GM19328 (cell line): ENCODE data around the gene DTNA.

Experiments used
- ATAC-seq: cut with Tn5 transposase; IDR thresholded peaks from one replicate; pipeline ENCODE4 v1.9.1; 2021; ENCODE audit warnings: mild to moderate bottlenecking, moderate library complexity; ENCODE audit not compliant: unreplicated experiment

The DTNA gene

DNA sequence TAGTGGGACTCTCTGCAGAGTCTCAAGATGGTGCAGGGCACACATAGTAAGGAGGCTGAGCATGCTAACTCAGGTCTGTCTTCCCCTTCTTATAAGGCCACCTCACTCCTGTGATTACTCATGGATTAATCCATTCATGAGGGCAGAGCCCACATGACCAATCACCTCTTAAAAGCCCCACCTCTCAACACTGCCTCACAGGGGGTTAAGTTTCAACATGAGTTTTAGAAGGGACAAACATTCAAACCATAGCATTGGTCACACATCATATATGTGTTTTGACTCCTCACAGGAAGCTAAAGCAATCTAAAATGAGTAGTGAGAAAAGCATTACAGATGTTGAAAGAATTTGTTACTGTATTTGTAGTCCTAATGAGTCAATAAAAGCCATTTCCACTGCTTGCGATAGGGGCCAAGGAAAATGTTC is 57.5 kb downstream of the DTNA start:
- ATAC-seq = no peak

DNA sequence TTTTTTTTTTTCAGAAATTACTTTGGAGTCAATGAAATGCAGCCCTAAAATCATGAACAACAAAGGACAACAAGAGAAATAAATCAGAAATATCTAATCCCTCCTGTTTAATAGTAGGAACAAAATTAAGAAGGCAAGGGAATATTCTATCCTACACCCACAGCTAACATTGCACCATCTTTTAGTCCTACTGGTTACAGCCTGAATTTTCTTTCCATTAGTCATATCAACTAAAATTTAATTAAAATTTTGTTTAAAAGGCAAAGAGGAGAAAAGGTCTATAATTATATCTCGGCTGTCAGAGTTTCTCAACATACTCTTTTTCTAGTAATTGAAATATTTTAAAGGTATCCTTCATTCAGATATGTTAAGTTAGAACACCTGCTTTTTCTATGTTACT is 61.9 kb downstream of the DTNA start:
- ATAC-seq = no peak

- ATAC-seq = no peak
Observed at GRCh38 chr18:34772887-34773286, 62.8 kb downstream of the DTNA start.

DNA sequence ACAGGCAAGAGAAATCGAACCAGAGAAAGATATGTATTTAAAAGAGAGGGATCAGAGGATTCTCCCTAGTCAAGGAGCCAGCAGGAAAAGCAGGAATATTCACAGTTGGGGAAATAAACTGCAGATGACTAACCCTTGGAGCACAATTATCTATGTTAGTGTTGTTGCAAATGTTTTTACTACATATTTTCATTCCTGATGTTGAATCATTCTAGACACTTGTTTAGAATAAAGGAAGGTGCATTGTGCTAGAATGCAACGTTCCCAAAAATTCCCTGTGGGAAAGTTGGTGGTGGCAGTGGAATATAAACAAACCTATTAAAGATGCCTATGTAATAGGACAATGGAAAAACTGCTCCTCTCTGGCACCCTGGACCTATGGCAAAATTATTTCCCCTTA is 63.3 kb downstream of the DTNA start:
- no peak for ATAC-seq

DNA sequence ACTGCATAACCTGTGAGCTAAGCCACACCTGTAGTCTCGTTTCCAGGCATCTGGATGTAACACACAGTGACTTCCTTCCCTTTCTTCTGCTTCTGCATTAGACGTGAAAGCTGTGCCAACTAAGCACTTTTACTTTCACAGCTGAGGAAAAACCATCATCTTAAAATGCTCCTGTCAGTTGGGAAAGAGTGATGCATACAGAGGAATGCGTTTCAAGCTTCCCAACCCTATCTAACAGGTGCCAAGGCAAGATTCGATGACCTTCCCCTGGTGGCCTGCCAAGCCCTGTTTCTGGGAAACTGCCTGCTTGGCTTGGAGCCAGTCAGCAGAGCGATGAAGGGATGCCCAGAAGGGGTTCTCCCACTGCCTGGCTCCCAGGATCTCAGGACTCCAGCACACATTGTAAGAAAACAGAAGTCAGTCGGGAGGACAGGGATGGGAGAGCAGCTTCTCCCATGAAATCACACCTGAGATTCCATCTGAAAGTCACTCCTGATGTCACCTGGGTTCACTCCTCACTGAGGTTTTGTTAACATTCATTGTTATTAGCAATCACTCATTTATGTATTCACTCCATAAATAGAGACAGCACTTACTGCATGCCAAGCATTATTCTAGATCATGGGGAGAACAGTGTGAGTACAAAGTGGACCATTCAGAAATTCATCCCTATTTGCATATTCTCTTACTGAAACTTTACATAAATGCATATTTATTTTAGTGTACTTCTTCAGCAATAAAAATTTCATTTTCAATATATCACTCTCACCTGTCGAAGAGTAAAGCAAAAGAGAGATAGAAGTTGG is 64.1 kb downstream of the DTNA start:
- ATAC-seq = no peak

GRCh38 chr18:34775461-34775860 is 65.4 kb downstream of the DTNA start:
- ATAC-seq = no peak

- ATAC-seq = no peak
Observed at GRCh38 chr18:34779112-34779511, 69.0 kb downstream of the DTNA start.

GRCh38 chr18:34780856-34781255 is 70.8 kb downstream of the DTNA start:
- ATAC-seq = no peak

- ATAC-seq = no peak
Observed at GRCh38 chr18:34783501-34783900, 73.4 kb downstream of the DTNA start.

DNA sequence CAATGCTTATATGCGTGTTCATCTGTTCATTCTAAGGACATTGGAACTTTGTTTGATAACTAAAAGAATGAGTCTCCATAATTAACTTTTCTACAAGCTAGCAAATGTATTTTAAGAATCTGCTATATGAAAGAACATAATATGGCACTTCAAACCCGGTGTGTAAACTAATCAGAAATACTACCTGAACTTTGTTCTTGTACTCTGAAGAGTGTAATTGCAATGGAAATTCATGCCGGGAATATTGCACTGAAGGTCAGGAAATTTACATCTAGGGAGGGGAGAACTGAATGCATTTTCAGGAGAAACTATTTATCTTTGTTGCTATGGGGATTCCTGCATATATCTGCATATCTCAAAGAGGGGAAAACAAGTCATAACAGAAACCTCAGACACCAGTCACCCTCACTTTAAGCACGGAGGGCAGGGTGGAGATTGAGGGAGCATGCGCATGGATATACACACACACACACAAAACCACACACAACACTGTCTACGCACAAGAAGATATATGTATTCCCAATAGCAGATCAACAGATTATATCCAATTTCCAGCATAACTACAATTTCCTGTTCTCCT is 76.2 kb downstream of the DTNA start:
- no peak for ATAC-seq

DNA sequence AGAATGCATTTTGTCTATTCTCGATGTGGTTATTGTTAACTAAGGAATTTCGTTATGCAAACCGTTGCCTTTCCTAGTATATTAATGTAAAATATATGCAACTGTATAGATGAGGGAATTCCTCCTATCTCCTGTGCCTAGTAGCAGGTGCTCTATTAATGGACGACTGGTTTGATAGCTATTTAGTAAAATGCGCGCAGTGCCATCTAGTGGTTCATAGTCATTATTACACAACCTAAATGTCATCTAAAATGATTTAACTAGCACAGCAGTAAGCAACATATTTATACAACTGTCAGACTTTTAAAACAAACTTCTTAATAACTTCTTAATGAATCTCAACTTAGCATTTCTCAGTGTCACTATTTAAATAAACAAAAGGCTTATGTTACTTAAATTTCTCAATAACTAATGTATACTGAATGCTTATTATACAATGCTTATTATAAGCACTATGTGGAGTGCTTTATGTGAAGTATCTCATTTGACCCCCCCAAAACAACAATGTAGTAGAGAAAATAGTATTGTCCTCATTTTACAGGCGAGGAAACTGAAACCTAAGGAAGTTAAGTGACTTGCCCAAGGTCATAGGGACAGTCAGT is 77.9 kb downstream of the DTNA start:
- peak; percentile 68 for ATAC-seq

GRCh38 chr18:34789768-34790344 is 79.8 kb downstream of the DTNA start:
- ATAC-seq = no peak

GRCh38 chr18:34794348-34794747 is 84.2 kb downstream of the DTNA start:
- ATAC-seq = no peak

GRCh38 chr18:34795070-34795732 is 85.1 kb downstream of the DTNA start:
- no peak for ATAC-seq

- ATAC-seq = no peak
Observed at GRCh38 chr18:34796035-34796657, 86.0 kb downstream of the DTNA start.

- ATAC-seq = no peak
Observed at GRCh38 chr18:34799291-34799690, 89.2 kb downstream of the DTNA start.

GRCh38 chr18:34800381-34800780 is 90.3 kb downstream of the DTNA start:
- ATAC-seq = no peak

DNA sequence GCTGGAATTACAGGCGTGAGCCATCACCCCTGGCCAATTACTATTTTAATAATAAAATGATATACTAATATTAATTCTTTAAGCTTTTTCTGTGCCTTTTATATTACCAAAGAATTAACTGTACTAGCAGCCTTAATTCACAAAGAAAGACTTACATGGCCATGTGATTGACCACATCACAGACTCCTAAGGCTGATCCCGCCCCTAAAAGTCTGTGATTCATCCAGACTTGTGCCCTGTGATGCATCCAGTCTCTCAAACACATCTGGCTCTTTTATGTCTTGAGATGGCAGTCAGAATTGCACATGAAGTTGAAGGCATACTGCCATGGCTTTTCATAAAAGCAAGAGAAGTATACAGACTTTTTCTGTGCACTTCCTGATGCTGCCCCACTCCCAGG is 91.7 kb downstream of the DTNA start:
- no peak for ATAC-seq

DNA sequence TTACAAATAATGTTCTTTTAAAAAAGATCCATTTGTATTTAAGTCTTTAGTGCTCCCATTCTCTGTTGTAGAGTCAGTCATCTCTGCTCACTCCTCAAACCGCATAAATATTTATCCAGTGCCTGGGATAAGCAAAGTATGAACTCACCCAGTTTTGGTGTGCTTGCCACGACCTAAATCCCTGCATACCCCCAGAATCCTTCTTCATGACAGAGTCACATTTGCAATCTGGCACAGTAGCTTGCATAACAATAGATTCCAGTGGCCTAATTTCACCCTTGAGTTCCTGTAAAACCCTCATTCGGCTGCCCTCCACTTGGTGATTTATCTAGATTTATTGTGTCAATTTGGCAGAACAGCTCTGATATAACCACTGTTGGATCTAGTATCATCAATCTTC is 92.9 kb downstream of the DTNA start:
- no peak for ATAC-seq

DNA sequence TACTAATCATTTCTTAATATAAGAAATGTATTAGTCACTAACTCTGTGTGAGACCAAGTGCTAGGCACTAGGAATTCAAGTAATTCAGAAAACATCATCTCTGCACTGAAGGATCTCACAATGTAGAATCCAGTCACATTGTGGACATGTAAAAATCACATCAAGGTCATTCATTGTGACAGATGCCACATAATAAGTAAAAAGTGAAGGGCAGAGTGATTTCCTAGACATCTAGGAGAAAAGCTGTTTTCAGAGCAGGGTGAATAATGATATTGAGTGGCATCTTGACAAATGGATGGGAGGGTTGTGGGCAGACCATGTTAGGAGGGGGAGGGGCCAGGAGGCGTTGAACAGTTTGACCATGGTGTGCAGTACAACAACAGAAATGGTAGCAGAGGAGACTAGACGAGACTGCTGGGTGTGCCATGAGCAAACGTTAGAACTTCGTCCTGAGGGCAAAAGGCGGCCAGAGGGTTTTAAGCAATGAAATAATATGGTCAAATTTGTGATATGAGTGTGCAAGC is 93.8 kb downstream of the DTNA start:
- no peak for ATAC-seq
